NCI-H526 treated with DMSO at 0.1 percent for 48 hours (cell line): Measurements from ENCODE around the gene GARIN5B.

Source experiments
- DNase-seq: peaks from one replicate; lab custom pipeline; 2025; lab: John Stamatoyannopoulos, UW

The GARIN5B gene

DNA sequence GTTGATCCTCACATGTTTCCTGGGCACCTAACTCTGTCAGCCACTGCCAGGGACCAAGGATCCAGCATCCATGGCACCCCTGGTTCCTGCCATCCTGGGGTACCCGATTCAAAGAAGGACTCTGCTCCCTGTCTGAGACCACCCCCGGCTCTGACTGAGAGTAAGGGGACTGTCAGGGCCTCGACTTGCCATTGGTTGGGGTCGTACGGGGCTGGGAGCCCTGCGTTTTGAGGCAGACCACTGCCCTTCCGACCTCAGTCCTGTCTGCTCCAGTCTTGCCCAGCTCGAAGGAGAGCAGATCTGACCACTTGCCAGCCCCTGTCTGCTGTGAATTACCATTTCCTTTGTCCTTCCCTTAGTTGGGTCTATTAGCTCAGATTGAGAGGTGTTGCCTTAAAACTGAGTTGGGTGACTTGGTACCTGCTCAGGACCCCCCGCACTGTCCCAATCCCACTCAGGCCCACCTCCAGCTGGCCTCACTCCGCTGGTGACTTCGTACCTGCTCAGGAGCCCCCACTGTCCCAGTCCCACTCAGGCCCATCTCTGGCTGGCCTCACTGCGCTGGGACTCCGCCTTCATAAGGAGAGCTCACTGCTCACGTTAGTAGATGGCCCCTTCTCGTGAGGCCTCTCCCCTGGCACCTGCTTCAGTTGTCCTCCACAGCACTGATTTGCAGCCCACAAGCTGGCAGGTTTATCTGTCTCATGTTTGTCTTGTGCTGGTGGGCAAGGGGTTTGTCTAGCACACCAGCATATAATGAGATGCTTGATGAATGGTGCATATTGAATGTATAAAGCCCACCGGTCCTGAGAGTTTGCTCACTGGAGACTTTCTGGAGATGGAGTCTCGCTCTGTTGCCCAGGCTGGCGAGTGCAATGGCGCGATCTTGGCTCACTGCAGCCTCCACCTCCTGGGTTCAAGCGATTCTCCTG is 26.6 kb upstream of the GARIN5B start:
- DNase-seq = no peak

- DNase-seq = no peak
Measured at GRCh38 chr19:55387736-55388497, 24.9 kb upstream of the GARIN5B start.

DNA sequence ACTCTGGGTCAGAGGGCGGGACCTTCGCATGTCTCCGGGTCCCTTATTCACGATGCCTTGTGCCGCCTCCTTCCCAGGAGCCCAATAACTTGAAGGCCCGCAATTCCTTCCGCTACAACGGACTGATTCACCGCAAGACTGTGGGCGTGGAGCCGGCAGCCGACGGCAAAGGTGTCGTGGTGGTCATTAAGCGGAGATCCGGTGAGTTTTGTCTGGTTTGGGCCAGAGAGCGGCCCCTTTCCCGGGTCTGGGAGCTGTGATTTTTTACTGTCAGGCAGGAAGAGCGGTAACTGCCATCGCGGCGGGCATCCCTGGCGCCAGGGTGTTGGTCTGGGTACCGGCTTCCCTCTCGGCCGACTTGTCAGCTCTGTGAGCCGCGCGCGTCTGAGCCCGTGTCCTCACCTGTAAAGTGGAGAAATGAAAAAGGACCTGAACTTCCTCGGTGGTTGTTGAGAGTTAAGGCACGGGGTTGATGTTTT is 23.5 kb upstream of the GARIN5B start:
- no peak for DNase-seq

GRCh38 chr19:55385724-55386492 is 22.8 kb upstream of the GARIN5B start, which contains the start of gene RPL28:
Gene RPL28, plus strand, starts transcription at chr19:55385932. Its CDS starts 426 bp downstream, at chr19:55386358.
- peak; percentile 97 for DNase-seq

DNA sequence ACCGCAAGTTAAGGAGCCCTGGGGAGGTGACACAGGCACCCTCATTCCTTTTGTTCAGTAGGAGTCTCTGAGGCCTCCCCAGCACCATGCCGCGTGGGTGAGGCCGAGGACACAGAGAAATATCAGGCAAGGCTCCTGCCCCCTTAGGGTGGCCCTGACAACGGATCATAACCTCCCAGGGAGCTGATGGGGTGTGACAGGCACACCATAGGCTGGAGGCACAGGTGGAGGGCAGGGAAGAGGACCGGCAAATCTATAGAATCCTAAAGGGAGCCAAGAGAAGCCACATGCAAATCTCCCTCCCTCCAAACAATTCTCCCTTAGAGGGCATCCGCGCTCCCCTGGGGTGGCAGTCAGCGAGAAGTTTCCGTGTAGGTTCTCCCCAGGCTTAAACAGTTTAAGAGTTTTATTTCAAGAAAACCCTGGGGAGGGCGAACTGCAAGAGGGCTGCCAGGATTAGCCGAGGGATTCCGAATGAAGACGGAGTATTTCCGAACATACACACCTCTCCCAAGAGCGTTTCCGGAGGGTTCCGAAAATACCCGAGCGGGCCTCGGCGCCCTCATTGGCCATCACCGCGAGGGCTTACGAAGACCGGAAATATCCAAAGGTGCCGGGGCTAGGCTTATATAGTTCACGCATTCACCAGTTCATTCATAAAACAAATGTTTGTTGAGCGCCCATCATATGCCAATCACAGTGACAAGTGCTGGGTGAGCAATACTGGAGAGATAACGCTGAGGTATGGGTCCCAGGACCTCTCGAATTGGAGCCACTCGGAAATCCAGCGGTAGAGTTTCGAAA is 22.1 kb upstream of the GARIN5B start:
- peak; percentile 97 for DNase-seq

DNA sequence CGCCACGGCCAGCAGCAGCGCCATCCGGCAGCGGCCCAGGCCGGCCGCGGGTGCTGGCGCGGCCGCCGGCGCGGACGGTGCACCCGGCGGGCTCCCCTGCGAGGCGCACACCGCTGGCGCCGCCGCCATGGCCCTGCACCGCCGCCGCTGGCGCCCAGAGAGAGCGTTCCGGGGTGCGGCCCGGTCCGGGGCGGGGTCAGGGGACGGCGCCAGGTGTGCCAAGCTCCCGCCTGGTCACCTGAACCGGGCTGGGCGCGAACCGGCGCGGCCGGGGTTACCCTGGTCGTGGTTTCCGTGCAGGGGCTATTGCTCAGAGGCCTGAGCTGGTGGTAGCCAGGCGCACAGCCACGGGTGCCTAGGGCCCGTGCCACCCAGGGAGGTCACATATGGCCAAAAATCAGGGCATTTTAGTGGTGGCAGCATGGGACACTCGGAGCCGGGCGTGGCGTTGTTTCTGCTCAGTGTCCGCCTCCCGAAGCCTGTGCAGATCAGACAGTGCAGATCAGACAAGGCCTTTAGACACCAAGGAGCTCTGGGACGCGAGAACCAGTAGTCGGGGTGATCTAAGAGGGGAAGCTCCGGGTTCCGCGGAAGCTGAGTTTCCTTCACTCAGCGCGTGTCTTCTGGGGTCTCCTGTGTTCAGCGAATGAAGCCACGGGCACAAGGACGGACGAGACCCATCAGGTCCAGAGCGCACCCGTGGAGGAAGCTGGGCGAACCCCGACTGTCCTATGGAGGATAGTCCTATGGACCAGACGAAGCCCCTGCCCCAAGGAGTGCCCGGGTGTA is 21.3 kb upstream of the GARIN5B start, which contains the start of gene TMEM238:
TSS of gene TMEM238 (minus strand) at position 162 of the 789 bp plus-strand sequence. CDS start at position 129, 33 bp downstream.
- DNase-seq = no peak

DNA sequence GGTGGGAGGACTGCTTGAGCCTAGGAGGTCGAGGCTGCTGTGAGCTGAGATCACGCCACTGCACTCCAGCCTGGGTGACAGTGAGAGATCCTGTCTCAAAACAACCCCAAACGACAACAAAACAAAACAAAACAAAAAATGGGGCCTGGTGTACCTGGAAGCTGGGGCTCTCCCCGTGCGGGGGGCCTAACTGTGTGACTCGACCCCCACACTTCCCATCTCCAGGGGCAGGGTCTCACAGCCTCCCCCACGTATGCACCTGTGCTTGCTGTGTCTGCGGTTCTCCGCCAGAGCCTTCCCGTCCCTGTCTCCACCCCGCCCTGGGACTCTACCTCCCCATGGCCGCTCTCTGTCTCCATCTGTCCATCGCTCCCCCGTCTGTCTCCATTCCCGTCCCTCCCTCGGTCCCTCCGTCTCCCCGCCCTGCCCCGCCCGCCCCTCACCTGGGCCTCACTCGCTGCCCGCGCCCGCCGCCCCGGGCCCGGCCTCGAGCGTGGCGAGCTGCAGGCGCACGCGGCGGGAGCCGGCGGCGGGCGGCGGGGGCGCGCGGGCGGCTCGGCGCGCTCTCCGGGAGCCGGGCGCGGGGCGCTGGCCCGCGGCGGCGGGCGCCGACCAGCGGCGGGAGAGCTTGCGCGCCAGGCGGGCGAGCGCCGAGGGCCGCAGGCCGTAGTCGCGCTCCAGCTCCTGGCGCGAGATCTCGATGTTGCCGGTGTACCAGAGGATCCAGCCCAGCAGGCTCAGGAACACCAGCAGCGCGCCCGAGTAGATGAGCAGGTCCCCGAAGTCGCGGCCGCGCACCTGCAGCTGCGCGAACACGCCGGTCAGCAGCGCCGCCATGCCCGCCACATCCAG is 20.4 kb upstream of the GARIN5B start:
- DNase-seq = peak; percentile 43

DNA sequence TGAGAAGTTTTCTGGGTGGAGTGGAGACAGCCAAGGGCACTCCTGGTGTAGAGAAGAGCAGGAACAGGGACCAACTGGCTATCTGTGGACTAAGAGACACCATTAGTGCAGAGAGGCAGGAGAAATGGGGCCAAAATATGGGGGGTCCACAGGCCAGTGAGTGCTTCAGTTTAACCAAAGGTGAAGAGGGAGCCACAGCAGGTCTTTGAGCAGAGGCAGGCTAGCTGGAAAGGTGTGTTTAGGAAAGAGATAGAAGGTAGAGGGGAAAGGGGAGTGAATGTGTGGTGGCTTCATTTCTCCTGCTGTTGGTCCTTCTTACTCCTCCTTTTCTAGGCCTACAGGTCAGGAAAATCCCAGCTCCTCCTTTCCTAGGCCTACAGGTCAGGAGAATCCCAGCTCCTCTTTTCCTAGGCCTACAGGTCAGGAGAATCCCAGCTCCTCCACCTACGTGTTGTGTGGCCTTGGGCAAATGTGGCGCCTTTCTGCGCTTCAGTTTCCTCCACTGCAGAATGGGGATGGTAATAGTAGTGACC is 19.5 kb upstream of the GARIN5B start:
- no peak for DNase-seq

- DNase-seq = no peak
Measured at GRCh38 chr19:55382013-55382412, 19.0 kb upstream of the GARIN5B start.

GRCh38 chr19:55379174-55379573 is 16.1 kb upstream of the GARIN5B start:
- no peak for DNase-seq

GRCh38 chr19:55377356-55378131 is 14.5 kb upstream of the GARIN5B start:
- DNase-seq = no peak

DNA sequence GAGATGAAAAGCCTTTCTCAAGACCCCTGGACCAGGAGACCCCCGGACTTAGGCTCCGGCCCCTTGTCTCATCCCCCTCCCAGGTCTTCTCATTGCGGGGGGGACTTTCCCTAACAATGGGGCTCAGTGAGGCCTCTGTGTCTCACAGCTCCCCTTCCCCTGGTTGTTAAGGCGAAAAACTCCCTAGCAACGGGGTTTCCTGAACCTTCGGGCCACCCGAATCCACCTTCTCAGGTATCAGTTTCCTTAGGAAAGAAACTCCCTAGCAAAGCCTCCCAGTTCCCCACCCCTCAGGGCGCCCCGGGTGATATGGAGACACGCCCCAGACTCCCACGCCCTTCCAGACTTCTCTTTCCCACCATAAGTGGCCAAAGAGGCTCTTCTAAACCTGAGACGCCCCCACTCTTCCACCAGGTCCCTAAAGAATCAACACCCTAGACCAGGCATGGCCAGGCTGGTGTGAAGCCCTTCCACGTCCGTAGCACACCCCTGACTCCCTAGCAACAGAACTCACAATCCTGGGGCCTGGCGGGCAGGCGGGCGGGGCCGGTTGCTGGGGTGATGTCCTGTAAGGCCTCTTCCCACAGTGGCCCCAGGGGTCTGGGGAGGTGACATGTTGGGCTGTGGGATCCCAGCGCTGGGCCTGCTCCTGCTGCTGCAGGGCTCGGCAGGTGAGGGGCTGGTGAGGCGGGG is 13.3 kb upstream of the GARIN5B start, which contains the start of gene TMEM190:
TSS of gene TMEM190 (plus strand) at position 586 of the 693 bp plus-strand sequence. CDS start at position 614, 28 bp downstream.
- no peak for DNase-seq

GRCh38 chr19:55373993-55374757 is 11.1 kb upstream of the GARIN5B start:
- no peak for DNase-seq

DNA sequence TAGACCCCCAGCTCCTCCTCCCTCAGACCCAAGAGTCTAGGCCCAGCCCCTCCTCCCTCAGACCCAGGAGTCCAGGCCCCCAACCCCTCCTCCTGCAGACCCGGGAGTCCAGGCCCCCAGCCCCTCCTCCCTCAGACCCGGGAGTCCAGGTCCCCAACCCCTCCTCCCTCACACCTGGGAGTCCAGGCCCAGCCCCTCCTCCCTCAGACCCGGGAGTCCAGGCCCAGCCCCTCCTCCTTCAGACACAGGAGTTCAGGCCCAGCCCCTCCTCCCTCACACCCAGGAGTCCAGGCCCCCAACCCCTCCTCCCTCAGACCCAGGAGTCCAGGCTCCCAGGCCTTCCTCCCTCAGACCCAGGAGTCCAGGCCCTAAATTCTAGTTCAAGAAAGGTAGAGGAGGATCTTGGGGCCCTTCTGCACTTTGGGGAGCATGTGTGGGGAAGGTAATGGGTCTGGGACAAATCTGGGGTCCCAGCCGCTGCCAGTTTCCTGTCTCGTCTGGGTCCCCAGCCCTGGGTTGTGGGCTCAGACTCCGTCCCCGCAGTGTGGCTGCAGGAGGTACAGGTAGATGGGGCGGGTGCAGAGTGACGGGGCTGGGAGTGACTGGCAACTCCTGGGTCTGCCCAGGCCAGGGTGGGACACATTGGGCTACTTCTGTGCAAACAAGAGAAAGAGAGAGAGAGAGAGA is 10.4 kb upstream of the GARIN5B start:
- DNase-seq = no peak

- no peak for DNase-seq
Measured at GRCh38 chr19:55372316-55373081, 9.4 kb upstream of the GARIN5B start.
